H9 (cell line): Measurements from ENCODE around the gene VPS9D1. TPM values are rescaled to one million over a fixed set of nuclear protein-coding genes. Genes with fewer than 3 reads are reported as not detected.

ENCODE experiments used
- DNase-seq: peaks from one replicate; pipeline ENCODE4 v3.0.0-alpha.2; 2017
- H2AFZ ChIP-seq: one replicate; pipeline ENCODE4 v1.6.1; 2013; ENCODE audit warnings: mild to moderate bottlenecking, low read length, control low read depth, moderate library complexity
- H2AK5ac ChIP-seq: 2 replicates; pipeline ENCODE4 v1.6.1; 2013; ENCODE audit warnings: low read length, control low read depth, mixed read lengths; ENCODE audit not compliant: insufficient read length
- H2BK120ac ChIP-seq: one replicate; pipeline ENCODE4 v1.6.1; 2013; ENCODE audit warnings: low read depth, mild to moderate bottlenecking, low read length, control low read depth, inconsistent platforms; ENCODE audit not compliant: poor library complexity, severe bottlenecking
- H2BK12ac ChIP-seq: 2 replicates; pipeline ENCODE4 v1.6.1; 2013; ENCODE audit warnings: low read length, control low read depth, mixed read lengths, low read depth; ENCODE audit not compliant: insufficient read length
- H2BK15ac ChIP-seq: 2 replicates; pipeline ENCODE4 v1.6.1; 2013; ENCODE audit warnings: low read depth, low read length, control low read depth
- H2BK20ac ChIP-seq: one replicate; pipeline ENCODE4 v1.6.1; 2013; ENCODE audit warnings: low read depth, mild to moderate bottlenecking, low read length, control low read depth, inconsistent platforms; ENCODE audit not compliant: poor library complexity, severe bottlenecking
- H2BK5ac ChIP-seq: 2 replicates; pipeline ENCODE4 v1.6.1; 2013; ENCODE audit warnings: low read length, control low read depth, mixed read lengths; ENCODE audit not compliant: insufficient read length
- H3K14ac ChIP-seq: 2 replicates; pipeline ENCODE4 v1.6.1; 2013; ENCODE audit warnings: low read length, control low read depth; ENCODE audit not compliant: insufficient read depth
- H3K18ac ChIP-seq: 2 replicates; pipeline ENCODE4 v1.6.1; 2013; ENCODE audit warnings: low read depth, mild to moderate bottlenecking, mixed read lengths, low read length, control low read depth; ENCODE audit not compliant: insufficient read length
- H3K23ac ChIP-seq: 2 replicates; pipeline ENCODE4 v1.6.1; 2013; ENCODE audit warnings: low read length, control low read depth, mixed read lengths, low read depth; ENCODE audit not compliant: insufficient read length
- H3K23me2 ChIP-seq: 2 replicates; pipeline ENCODE4 v1.6.1; 2013; ENCODE audit warnings: low read depth, mild to moderate bottlenecking, mixed read lengths, low read length, control low read depth; ENCODE audit not compliant: insufficient read length, poor library complexity, severe bottlenecking
- H3K27ac ChIP-seq: 2 replicates; pipeline ENCODE4 v1.5.1; 2013; ENCODE audit warnings: low read length, control low read depth, mixed read lengths, low read depth; ENCODE audit not compliant: insufficient read length
- H3K27me3 ChIP-seq: 2 replicates; pipeline ENCODE4 v1.6.1; 2013; ENCODE audit warnings: low read length, control low read depth, inconsistent platforms; ENCODE audit not compliant: insufficient read depth
- H3K4ac ChIP-seq: 2 replicates; pipeline ENCODE4 v1.6.1; 2013; ENCODE audit warnings: low read depth, mild to moderate bottlenecking, control low read depth, inconsistent platforms, low read length, moderate library complexity
- H3K4me1 ChIP-seq: 2 replicates; pipeline ENCODE4 v1.6.1; 2013; ENCODE audit warnings: low read length, control low read depth, inconsistent platforms; ENCODE audit not compliant: insufficient read depth
- H3K4me2 ChIP-seq: 2 replicates; pipeline ENCODE4 v1.6.1; 2013; ENCODE audit warnings: low read length, control low read depth, mixed read lengths; ENCODE audit not compliant: insufficient read length, insufficient read depth
- H3K56ac ChIP-seq: 2 replicates; pipeline ENCODE4 v1.6.1; 2013; ENCODE audit warnings: low read depth, mild to moderate bottlenecking, mixed read lengths, low read length, control low read depth; ENCODE audit not compliant: insufficient read length
- H3K79me1 ChIP-seq: 2 replicates; pipeline ENCODE4 v1.6.1; 2013; ENCODE audit warnings: low read depth, mild to moderate bottlenecking, moderate library complexity, low read length, control low read depth, inconsistent platforms; ENCODE audit not compliant: insufficient read depth, poor library complexity, severe bottlenecking
- H3K79me2 ChIP-seq: 2 replicates; pipeline ENCODE4 v1.6.1; 2013; ENCODE audit warnings: low read length, control low read depth, inconsistent platforms; ENCODE audit not compliant: insufficient read depth
- H3K9ac ChIP-seq: 2 replicates; pipeline ENCODE4 v1.6.1; 2013; ENCODE audit warnings: low read length, control low read depth, mixed read lengths; ENCODE audit not compliant: insufficient read length; ENCODE audit errors: extremely low read depth
- H3K9me3 ChIP-seq: one replicate; pipeline ENCODE4 v1.6.1; 2013; ENCODE audit warnings: low read depth, low read length, inconsistent platforms; ENCODE audit not compliant: control insufficient read depth
- H3T11ph ChIP-seq: one replicate; pipeline ENCODE4 v1.6.1; 2013; ENCODE audit warnings: mild to moderate bottlenecking, low read length, control low read depth, inconsistent platforms
- H4K20me1 ChIP-seq: one replicate; pipeline ENCODE4 v1.6.1; 2013; ENCODE audit not compliant: control insufficient read depth, insufficient read length, insufficient read depth
- H4K5ac ChIP-seq: 2 replicates; pipeline ENCODE4 v1.6.1; 2013; ENCODE audit warnings: low read depth, mild to moderate bottlenecking, mixed read lengths, low read length, control low read depth; ENCODE audit not compliant: insufficient read length
- H4K8ac ChIP-seq: replicated peaks from 2 replicates; pipeline ENCODE4 v1.6.1; 2013; ENCODE audit warnings: low read length, control low read depth, mixed read lengths, low read depth; ENCODE audit not compliant: insufficient read length
- H4K91ac ChIP-seq: 2 replicates; pipeline ENCODE4 v1.6.1; 2013; ENCODE audit warnings: low read depth, mild to moderate bottlenecking, moderate library complexity, mixed read lengths, low read length, control low read depth; ENCODE audit not compliant: insufficient read length
- H3K27ac Mint-ChIP-seq, 3 experiments: 2 replicates in 2 of 3; 3 replicates in 1 of 3; pipeline ENCODE4 v1.8.0; 2020 to 2021; ENCODE audit warnings: mixed read lengths in 3 of 3, mild to moderate bottlenecking in 1 of 3, moderate library complexity in 1 of 3
- H3K27me3 Mint-ChIP-seq: 2 replicates; pipeline ENCODE4 v1.8.0; 2021; ENCODE audit warnings: low read depth, mild to moderate bottlenecking, moderate library complexity, mixed read lengths
- H3K36me3 Mint-ChIP-seq, 3 experiments: 2 replicates in 2 of 3; 3 replicates in 1 of 3; pipeline ENCODE4 v1.8.0; 2020 to 2021; ENCODE audit warnings: low read depth in 3 of 3, mixed read lengths in 3 of 3; ENCODE audit not compliant: insufficient read depth in 1 of 3
- H3K4me1 Mint-ChIP-seq, 2 experiments: 2 replicates each; pipeline ENCODE4 v1.8.0; 2020; ENCODE audit warnings: mixed read lengths in 2 of 2
- H3K4me3 Mint-ChIP-seq, 2 experiments: 2 replicates in 1 of 2; 3 replicates in 1 of 2; pipeline ENCODE4 v1.8.0; 2020 to 2021; ENCODE audit warnings: mild to moderate bottlenecking in 2 of 2, mixed read lengths in 2 of 2, moderate library complexity in 1 of 2
- H3K9me3 Mint-ChIP-seq, 2 experiments: 2 replicates in 1 of 2; 3 replicates in 1 of 2; pipeline ENCODE4 v1.8.0; 2020; ENCODE audit warnings: mild to moderate bottlenecking in 2 of 2, mixed read lengths in 2 of 2, moderate library complexity in 1 of 2
- WGBS: extraction: QIAGEN DNeasy Blood & Tissue Kit; methylation state at CpG from one replicate; pipeline ENCODE4 v1.1.7; 2013; ENCODE audit warnings: missing lambda C conversion rate, low lambda C conversion rate, mixed read lengths; ENCODE audit not compliant: insufficient read length; ENCODE audit errors: extremely low coverage; 5-methylcytosine and 5-hydroxymethylcytosine counted together
- total RNA-seq: library from RNA; stranded (reverse); gene quantifications from 2 replicates; pipeline ENCODE4 v1.2.1, GENCODE V29; 2021
- TF ChIP-seq, protein P1 (sequence below): fragments of 200-600 bp; sonication (generic); conservative IDR thresholded peaks from 3 replicates; pipeline ENCODE4 v1.8.0; 2021; ENCODE audit warnings: antibody characterized with exemption, mild to moderate bottlenecking

VPS9D1 gene
- total RNA-seq, 1 experiment from 2014 or later: 6.0 TPM

GRCh38 chr16:89691986-89692569 lies 28.6 kb downstream of the VPS9D1 start:
- H4K20me1 ChIP-seq: no peaks in the 10 kb centered on the region
- no peak overlapping the region for H4K8ac ChIP-seq
- H2BK5ac ChIP-seq: no peak overlapping the region
- no peak overlapping the region for H3K23ac ChIP-seq
- Mint-ChIP-seq H3K36me3 (peaks cover 36 to 72% (median 54%) of the 10 kb centered on the region in 3 experiments), H3K9me3 (no peaks in the 10 kb centered on the region; a peak in 1 of 5 replicates), H3K27me3 (peaks cover 2% of the 10 kb centered on the region; the same call in 1 of the 2 replicates), H3K4me3 (no peak overlapping the region), H3K27ac (no peak overlapping the region; a peak in 1 of 7 replicates), H3K4me1 (peaks cover 6 to 7% of the 10 kb centered on the region in 2 experiments)
- no peaks in the 10 kb centered on the region for H3K9me3 ChIP-seq
- H4K5ac ChIP-seq: no peak overlapping the region
- H3K4ac ChIP-seq: no peak overlapping the region
- DNase-seq: no peak
- H3K18ac ChIP-seq: no peak overlapping the region
- H3K27ac ChIP-seq: no peak overlapping the region
- no peak overlapping the region for H3T11ph ChIP-seq
- no peak overlapping the region for H4K91ac ChIP-seq
- no peak overlapping the region for H2AK5ac ChIP-seq
- H2BK120ac ChIP-seq: no peak overlapping the region
- H3K79me2 ChIP-seq: no peaks in the 10 kb centered on the region
- H2BK15ac ChIP-seq: no peak overlapping the region
- no peak overlapping the region for H2AFZ ChIP-seq
- WGBS: no CpG with 5 or more reads among the region's 13 CpGs
- no peaks in the 10 kb centered on the region for H3K27me3 ChIP-seq
- no peaks in the 10 kb centered on the region for H3K79me1 ChIP-seq
- no peak overlapping the region for H3K14ac ChIP-seq
- no peak overlapping the region for H2BK20ac ChIP-seq
- peaks cover 6% of the 10 kb centered on the region for H3K23me2 ChIP-seq
- H2BK12ac ChIP-seq: no peak overlapping the region
- H3K56ac ChIP-seq: no peak overlapping the region
- H3K9ac ChIP-seq: no peak overlapping the region
- H3K4me1 ChIP-seq: no peaks in the 10 kb centered on the region
- H3K4me2 ChIP-seq: no peak overlapping the region
- TF ChIP-seq, protein P1, sequence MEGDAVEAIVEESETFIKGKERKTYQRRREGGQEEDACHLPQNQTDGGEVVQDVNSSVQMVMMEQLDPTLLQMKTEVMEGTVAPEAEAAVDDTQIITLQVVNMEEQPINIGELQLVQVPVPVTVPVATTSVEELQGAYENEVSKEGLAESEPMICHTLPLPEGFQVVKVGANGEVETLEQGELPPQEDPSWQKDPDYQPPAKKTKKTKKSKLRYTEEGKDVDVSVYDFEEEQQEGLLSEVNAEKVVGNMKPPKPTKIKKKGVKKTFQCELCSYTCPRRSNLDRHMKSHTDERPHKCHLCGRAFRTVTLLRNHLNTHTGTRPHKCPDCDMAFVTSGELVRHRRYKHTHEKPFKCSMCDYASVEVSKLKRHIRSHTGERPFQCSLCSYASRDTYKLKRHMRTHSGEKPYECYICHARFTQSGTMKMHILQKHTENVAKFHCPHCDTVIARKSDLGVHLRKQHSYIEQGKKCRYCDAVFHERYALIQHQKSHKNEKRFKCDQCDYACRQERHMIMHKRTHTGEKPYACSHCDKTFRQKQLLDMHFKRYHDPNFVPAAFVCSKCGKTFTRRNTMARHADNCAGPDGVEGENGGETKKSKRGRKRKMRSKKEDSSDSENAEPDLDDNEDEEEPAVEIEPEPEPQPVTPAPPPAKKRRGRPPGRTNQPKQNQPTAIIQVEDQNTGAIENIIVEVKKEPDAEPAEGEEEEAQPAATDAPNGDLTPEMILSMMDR: no peak
